Keratinocyte (primary cell): ENCODE measurements around the gene NT5E. TPM values are rescaled to one million over a fixed set of nuclear protein-coding genes. Genes with fewer than 3 reads are reported as not detected.
A peak's percentile ranks its signal among the peaks of the same experiment; 100 is the strongest.

ENCODE experiments used
- DNase-seq: peaks from one replicate; pipeline ENCODE4 v3.0.0-alpha.2; 2011; ENCODE audit warnings: low read depth, missing footprints, low spot score
- FAIRE-seq: peaks from 2 replicates; lab custom pipeline; 2011; peaks lifted over from hg19 to GRCh38; lab: Jason Lieb, UNC
- H2AFZ ChIP-seq: 2 replicates; pipeline ENCODE4 v1.6.0; 2012; ENCODE audit warnings: low read length, control low read depth, inconsistent platforms; ENCODE audit not compliant: control insufficient read depth
- H3K27ac ChIP-seq: 2 replicates; pipeline ENCODE4 v1.5.1; 2011; ENCODE audit warnings: low read length; ENCODE audit not compliant: control insufficient read depth, insufficient read depth
- H3K27me3 ChIP-seq: 3 replicates; pipeline ENCODE4 v1.6.0; 2011; ENCODE audit warnings: low read length; ENCODE audit not compliant: control insufficient read depth, insufficient read depth; ENCODE audit errors: extremely low read depth
- H3K36me3 ChIP-seq, 2 experiments: 2 replicates in 1 of 2; 3 replicates in 1 of 2; pipeline ENCODE4 v1.5.1; 2011; ENCODE audit warnings: low read length in 2 of 2, mild to moderate bottlenecking in 1 of 2; ENCODE audit not compliant: control insufficient read depth in 2 of 2, insufficient read depth in 2 of 2; ENCODE audit errors: extremely low read depth in 1 of 2
- H3K4me1 ChIP-seq: 3 replicates; pipeline ENCODE4 v1.5.1; 2011; ENCODE audit warnings: low read length; ENCODE audit not compliant: control insufficient read depth, insufficient read depth; ENCODE audit errors: extremely low read depth
- H3K4me2 ChIP-seq: 3 replicates; pipeline ENCODE4 v1.6.0; 2011; ENCODE audit warnings: low read depth, low read length; ENCODE audit not compliant: control insufficient read depth, insufficient read depth; ENCODE audit errors: extremely low read depth
- H3K4me3 ChIP-seq, 3 experiments: fragments of 200-600 bp in 1 of 3; sonication (generic) in 1 of 3; 2 replicates in 2 of 3; 3 replicates in 1 of 3; pipeline ENCODE4 v1.5.1; 2011 to 2016; ENCODE audit warnings: low read length in 3 of 3, mild to moderate bottlenecking in 3 of 3, control low read depth in 2 of 3, inconsistent platforms in 1 of 3, low read depth in 1 of 3, mixed read lengths in 1 of 3, mixed run types in 1 of 3, moderate library complexity in 1 of 3; ENCODE audit not compliant: control insufficient read depth in 2 of 3, insufficient read depth in 2 of 3; ENCODE audit errors: extremely low read depth in 1 of 3
- H3K79me2 ChIP-seq: 2 replicates; pipeline ENCODE4 v1.6.0; 2012; ENCODE audit warnings: low read length; ENCODE audit not compliant: control insufficient read depth, insufficient read depth
- H3K9ac ChIP-seq: 3 replicates; pipeline ENCODE4 v1.6.0; 2011; ENCODE audit warnings: low read length; ENCODE audit not compliant: control insufficient read depth, insufficient read depth; ENCODE audit errors: extremely low read depth
- H3K9me1 ChIP-seq: 3 replicates; pipeline ENCODE4 v1.6.0; 2011; ENCODE audit warnings: low read length; ENCODE audit not compliant: control insufficient read depth, insufficient read depth; ENCODE audit errors: extremely low read depth
- H3K9me3 ChIP-seq: 2 replicates; pipeline ENCODE4 v1.5.1; 2012; ENCODE audit warnings: low read depth, low read length; ENCODE audit not compliant: control insufficient read depth
- H4K20me1 ChIP-seq: 3 replicates; pipeline ENCODE4 v1.6.0; 2011; ENCODE audit warnings: low read length; ENCODE audit not compliant: control insufficient read depth, insufficient read depth; ENCODE audit errors: extremely low read depth
- EZH2 ChIP-seq: IDR thresholded peaks from one replicate; pipeline ENCODE4 v1.6.1; 2012; ENCODE audit warnings: inconsistent platforms, mild to moderate bottlenecking, low read length, moderate library complexity
- dilution Hi-C: fragments of 300-500 bp; cut with MboI; formaldehyde crosslinking; loops from one replicate; pipeline ENCODE4 v1.7.0; 2020; ENCODE audit warnings: low sequenced_read_pairs; ENCODE audit not compliant: extremely low pct_ligation_motif_present
- polyA plus RNA-seq, 5 experiments: library from polyadenylated mRNA; depleted of rRNA in 3 of 5; stranded (reverse) in 3 of 5; stranded (forward) in 1 of 5; unstranded in 1 of 5; fragments of >200 nt; gene quantifications; 1 replicate in 1 of 5; 2 replicates in 3 of 5; 3 replicates in 1 of 5; pipeline versions ENCODE4 v1.2.1 to v1.2.3, GENCODE V29; 2011 to 2012; ENCODE audit warnings: missing spikeins in 2 of 5, low read depth in 1 of 5, low replicate concordance in 1 of 5
- TF ChIP-seq, protein P1 (sequence below), 3 experiments: IDR thresholded peaks in 1 of 3; conservative IDR thresholded peaks in 1 of 3; optimal IDR thresholded peaks in 1 of 3; 2 replicates in 2 of 3; 3 replicates in 1 of 3; pipeline versions ENCODE3 to v1.5.1; 2011; ENCODE audit warnings: low read length in 3 of 3, mild to moderate bottlenecking in 3 of 3, moderate library complexity in 2 of 3, control low read depth in 1 of 3, inconsistent platforms in 1 of 3; ENCODE audit not compliant: insufficient read depth in 2 of 3; ENCODE audit errors: extremely low read depth in 1 of 3

NT5E gene
- polyA plus RNA-seq, 1 donor (not counting 4 experiments of a cell fraction or from before 2014, with no cell fraction given), result 268 TPM

- TF ChIP-seq, protein P1, sequence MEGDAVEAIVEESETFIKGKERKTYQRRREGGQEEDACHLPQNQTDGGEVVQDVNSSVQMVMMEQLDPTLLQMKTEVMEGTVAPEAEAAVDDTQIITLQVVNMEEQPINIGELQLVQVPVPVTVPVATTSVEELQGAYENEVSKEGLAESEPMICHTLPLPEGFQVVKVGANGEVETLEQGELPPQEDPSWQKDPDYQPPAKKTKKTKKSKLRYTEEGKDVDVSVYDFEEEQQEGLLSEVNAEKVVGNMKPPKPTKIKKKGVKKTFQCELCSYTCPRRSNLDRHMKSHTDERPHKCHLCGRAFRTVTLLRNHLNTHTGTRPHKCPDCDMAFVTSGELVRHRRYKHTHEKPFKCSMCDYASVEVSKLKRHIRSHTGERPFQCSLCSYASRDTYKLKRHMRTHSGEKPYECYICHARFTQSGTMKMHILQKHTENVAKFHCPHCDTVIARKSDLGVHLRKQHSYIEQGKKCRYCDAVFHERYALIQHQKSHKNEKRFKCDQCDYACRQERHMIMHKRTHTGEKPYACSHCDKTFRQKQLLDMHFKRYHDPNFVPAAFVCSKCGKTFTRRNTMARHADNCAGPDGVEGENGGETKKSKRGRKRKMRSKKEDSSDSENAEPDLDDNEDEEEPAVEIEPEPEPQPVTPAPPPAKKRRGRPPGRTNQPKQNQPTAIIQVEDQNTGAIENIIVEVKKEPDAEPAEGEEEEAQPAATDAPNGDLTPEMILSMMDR (optimal IDR thresholded peaks at IDR 0.05 in 1 of 3, IDR thresholded peaks at IDR 0.05 in 1 of 3, conservative IDR thresholded peaks at IDR 0.05 in 1 of 3; ENCODE audit: extremely low read depth in 1 of 3, insufficient read depth in 2 of 3, low read length in 3 of 3), result no peak
- no peak for TF ChIP-seq EZH2
- Histone ChIP-seq H3K79me2 (no peaks in the 10 kb centered on the region), H3K36me3 (no peaks in the 10 kb centered on the region), H3K4me1 (no peaks in the 10 kb centered on the region), H3K27ac (no peak overlapping the region), H4K20me1 (no peaks in the 10 kb centered on the region), H2AFZ (no peak overlapping the region), H3K9ac (no peak overlapping the region), H3K27me3 (no peaks in the 10 kb centered on the region), H3K9me3 (no peaks in the 10 kb centered on the region), H3K4me3 (no peak overlapping the region), H3K4me2 (no peak overlapping the region), H3K9me1 (no peaks in the 10 kb centered on the region)
- no peak for DNase-seq
- FAIRE-seq, result no peak
- dilution Hi-C loops, result no loop called here
Observed at GRCh38 chr6:85435851-85436250, 14.0 kb upstream of the NT5E start.

DNA sequence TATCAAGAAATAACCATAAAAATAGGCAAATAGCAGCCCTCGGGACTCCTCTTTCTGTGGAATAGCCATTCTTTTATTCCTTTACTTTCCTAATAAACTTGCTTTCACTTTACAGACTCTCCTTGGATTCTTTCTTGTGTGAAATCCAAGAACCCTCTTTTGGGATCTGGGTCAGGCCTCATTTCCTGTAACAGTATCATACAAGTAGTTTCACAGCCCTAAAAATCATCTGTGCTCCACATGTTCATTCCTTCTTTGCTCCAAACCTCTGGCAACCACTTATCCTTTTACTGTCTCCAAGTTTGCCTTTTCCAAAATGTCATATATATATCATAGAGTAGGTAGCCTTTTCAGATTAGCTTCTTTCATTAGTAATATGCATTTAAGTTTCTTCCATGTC is 13.5 kb upstream of the NT5E start:
- TF ChIP-seq, protein P1 (optimal IDR thresholded peaks at IDR 0.05 in 1 of 3, IDR thresholded peaks at IDR 0.05 in 1 of 3, conservative IDR thresholded peaks at IDR 0.05 in 1 of 3; ENCODE audit: extremely low read depth in 1 of 3, insufficient read depth in 2 of 3, low read length in 3 of 3), result no peak
- no peak for TF ChIP-seq EZH2
- Histone ChIP-seq H3K9ac (no peak overlapping the region), H4K20me1 (no peaks in the 10 kb centered on the region), H3K4me1 (no peaks in the 10 kb centered on the region), H3K27ac (no peak overlapping the region), H2AFZ (peak overlapping the region; percentile 24), H3K9me3 (no peaks in the 10 kb centered on the region), H3K9me1 (no peaks in the 10 kb centered on the region), H3K4me2 (no peak overlapping the region), H3K36me3 (no peaks in the 10 kb centered on the region), H3K79me2 (no peaks in the 10 kb centered on the region), H3K4me3 (no peak overlapping the region), H3K27me3 (no peaks in the 10 kb centered on the region)
- FAIRE-seq, result no peak
- no peak for DNase-seq
- dilution Hi-C loops, result no loop called here
